PC-3 (cell line): Measurements from ENCODE around the gene DUSP22. TPM values are rescaled to one million over a fixed set of nuclear protein-coding genes. Genes with fewer than 3 reads are reported as not detected.

ENCODE experiments used
- ATAC-seq: fragments of 200-7000 bp; cut with Tn5 transposase; 2 replicates; pipeline ENCODE4 v1.9.1; 2020; ENCODE audit warnings: mild to moderate bottlenecking, moderate library complexity
- BruUV-seq: library from RNA; stranded (reverse); fragments of 400-500 nt; replicated peaks from 2 replicates; lab custom pipeline; 2021; lab: Mats Ljungman, UMichigan
- CTCF ChIA-PET: fragments of 300-600 bp; sonication (Branson Sonifier 250); formaldehyde crosslinking; loops from one replicate; lab custom pipeline; 2022; ENCODE audit warnings: antibody characterized with exemption; lab: Charles Lee
- POLR2A ChIA-PET: fragments of 300-600 bp; sonication (Branson Sonifier 250); formaldehyde crosslinking; loops from one replicate; lab custom pipeline; 2022; ENCODE audit warnings: antibody characterized with exemption; ENCODE audit not compliant: unreplicated experiment; lab: Charles Lee
- DNase-seq: peaks from one replicate; pipeline ENCODE4 v3.0.0-alpha.2; 2015
- H2AFZ ChIP-seq: fragments of 300-600 bp; sonication (generic); 2 replicates; pipeline ENCODE4 v1.6.0; 2016; ENCODE audit warnings: antibody characterized with exemption, low read length
- H3F3A ChIP-seq: fragments of 300-600 bp; sonication (generic); one replicate; pipeline ENCODE4 v1.6.0; 2017; ENCODE audit warnings: antibody characterized with exemption, low read length, control low read depth, mild to moderate bottlenecking; ENCODE audit not compliant: unreplicated experiment
- H3K27ac ChIP-seq: fragments of 300-600 bp; sonication (generic); 2 replicates; pipeline ENCODE4 v1.5.1; 2016; ENCODE audit warnings: mild to moderate bottlenecking, low read length
- H3K27me3 ChIP-seq: fragments of 300-600 bp; sonication (generic); 2 replicates; pipeline ENCODE4 v1.6.1; 2016; ENCODE audit warnings: low read length, mixed read lengths
- H3K36me3 ChIP-seq: fragments of 300-600 bp; sonication (generic); 2 replicates; pipeline ENCODE4 v1.6.1; 2016; ENCODE audit warnings: low read depth, mixed run types, low read length, mixed read lengths
- H3K4me1 ChIP-seq: fragments of 300-600 bp; sonication (generic); 2 replicates; pipeline ENCODE4 v1.5.1; 2016; ENCODE audit warnings: low read length; ENCODE audit not compliant: insufficient read depth
- H3K4me2 ChIP-seq: fragments of 300-600 bp; sonication (generic); 2 replicates; pipeline ENCODE4 v1.6.0; 2016; ENCODE audit warnings: low read length
- H3K4me3 ChIP-seq: fragments of 300-600 bp; sonication (generic); 2 replicates; pipeline ENCODE4 v1.5.1; 2016; ENCODE audit warnings: mild to moderate bottlenecking, low read length, mixed read lengths
- H3K79me2 ChIP-seq: fragments of 300-600 bp; sonication (generic); 2 replicates; pipeline ENCODE4 v1.6.1; 2017; ENCODE audit warnings: low read length, mixed read lengths
- H3K9ac ChIP-seq: fragments of 300-600 bp; sonication (generic); 2 replicates; pipeline ENCODE4 v1.6.0; 2016; ENCODE audit warnings: mild to moderate bottlenecking, low read length
- H3K9me2 ChIP-seq: fragments of 300-600 bp; sonication (generic); replicated peaks from 2 replicates; pipeline ENCODE4 v1.6.1; 2016; ENCODE audit warnings: mixed run types, low read length, mixed read lengths
- H3K9me3 ChIP-seq: fragments of 300-600 bp; sonication (generic); 2 replicates; pipeline ENCODE4 v1.6.1; 2016; ENCODE audit warnings: low read length, mixed read lengths
- H4K20me1 ChIP-seq: fragments of 300-600 bp; sonication (generic); 2 replicates; pipeline ENCODE4 v1.6.1; 2016; ENCODE audit warnings: low read length, mixed read lengths
- EZH2 ChIP-seq: fragments of 300-600 bp; sonication (generic); IDR thresholded peaks from one replicate; pipeline ENCODE4 v1.6.1; 2017; ENCODE audit warnings: antibody characterized with exemption, mild to moderate bottlenecking, low read length; ENCODE audit not compliant: unreplicated experiment
- EZH2phosphoT487 ChIP-seq: fragments of 300-600 bp; sonication (generic); IDR thresholded peaks from 2 replicates; pipeline ENCODE4 v1.6.1; 2018; ENCODE audit warnings: mild to moderate bottlenecking, antibody characterized with exemption, low read length, borderline replicate concordance
- intact Hi-C: fragments of 100-400 bp; cut with micrococcal nuclease; formaldehyde crosslinking; loops from 2 replicates; pipeline ENCODE4 v1.9.0; 2023
- total RNA-seq: library from RNA; depleted of rRNA; stranded (reverse); fragments of >200 nt; gene quantifications from 2 replicates; pipeline ENCODE4 v1.2.3, GENCODE V29; 2014
- TF ChIP-seq, protein P1 (sequence below): fragments of 300-600 bp; sonication (generic); conservative IDR thresholded peaks from 2 replicates; pipeline ENCODE4 v1.5.1; 2017; ENCODE audit warnings: antibody characterized with exemption, low read depth, mild to moderate bottlenecking, low read length

Gene DUSP22
- total RNA-seq, 1 experiment from 2014 or later: 37.8 TPM

DNA sequence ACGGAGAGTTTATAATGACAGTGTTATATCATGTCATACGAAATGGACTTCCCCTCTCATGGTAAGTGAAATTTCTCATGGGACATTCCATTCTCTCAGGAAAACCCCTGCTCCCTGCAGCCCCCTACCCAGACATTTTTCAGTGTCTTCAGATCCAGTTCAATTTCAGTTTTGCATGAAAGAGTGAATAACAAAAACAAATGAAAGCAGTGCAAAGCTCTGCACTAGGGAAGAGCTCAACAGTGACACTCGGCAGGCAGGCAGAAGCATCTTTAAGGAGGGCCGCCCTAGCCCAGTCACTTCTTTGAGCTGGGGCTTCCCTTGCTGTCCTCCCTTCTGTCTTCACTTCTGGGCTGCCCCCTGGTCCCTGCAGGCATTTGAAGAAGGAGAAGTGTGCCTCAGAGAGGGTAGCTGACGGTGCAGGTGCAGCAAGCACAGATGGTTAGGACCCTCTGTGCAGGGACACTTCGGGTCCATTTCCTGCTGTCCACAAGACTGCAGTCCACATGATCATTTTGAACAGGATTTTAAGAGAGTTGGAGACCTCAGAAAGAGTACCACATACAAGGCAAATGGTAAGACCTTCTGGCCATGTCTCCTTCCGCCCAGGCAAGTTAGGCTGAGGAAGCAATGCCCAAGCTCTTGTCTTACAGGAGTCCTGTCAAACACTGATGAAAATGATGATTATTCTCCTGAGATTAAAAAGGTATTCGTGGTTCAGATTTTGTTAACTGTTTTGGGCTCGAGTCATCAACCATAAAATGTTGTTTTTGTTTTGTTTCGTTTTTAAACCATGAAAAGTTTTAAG lies 5.4 kb upstream of the DUSP22 start:
- no peaks in the 10 kb centered on the region for H3F3A ChIP-seq
- H2AFZ ChIP-seq: no peak overlapping the region
- no peaks in the 10 kb centered on the region for H3K9me3 ChIP-seq
- H3K9ac ChIP-seq: no peak overlapping the region
- TF ChIP-seq EZH2 (no peak), EZH2phosphoT487 (no peak)
- TF ChIP-seq, protein P1, sequence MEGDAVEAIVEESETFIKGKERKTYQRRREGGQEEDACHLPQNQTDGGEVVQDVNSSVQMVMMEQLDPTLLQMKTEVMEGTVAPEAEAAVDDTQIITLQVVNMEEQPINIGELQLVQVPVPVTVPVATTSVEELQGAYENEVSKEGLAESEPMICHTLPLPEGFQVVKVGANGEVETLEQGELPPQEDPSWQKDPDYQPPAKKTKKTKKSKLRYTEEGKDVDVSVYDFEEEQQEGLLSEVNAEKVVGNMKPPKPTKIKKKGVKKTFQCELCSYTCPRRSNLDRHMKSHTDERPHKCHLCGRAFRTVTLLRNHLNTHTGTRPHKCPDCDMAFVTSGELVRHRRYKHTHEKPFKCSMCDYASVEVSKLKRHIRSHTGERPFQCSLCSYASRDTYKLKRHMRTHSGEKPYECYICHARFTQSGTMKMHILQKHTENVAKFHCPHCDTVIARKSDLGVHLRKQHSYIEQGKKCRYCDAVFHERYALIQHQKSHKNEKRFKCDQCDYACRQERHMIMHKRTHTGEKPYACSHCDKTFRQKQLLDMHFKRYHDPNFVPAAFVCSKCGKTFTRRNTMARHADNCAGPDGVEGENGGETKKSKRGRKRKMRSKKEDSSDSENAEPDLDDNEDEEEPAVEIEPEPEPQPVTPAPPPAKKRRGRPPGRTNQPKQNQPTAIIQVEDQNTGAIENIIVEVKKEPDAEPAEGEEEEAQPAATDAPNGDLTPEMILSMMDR: no peak
- H3K9me2 ChIP-seq: no peaks in the 10 kb centered on the region
- DNase-seq: no peak
- H3K4me2 ChIP-seq: no peak overlapping the region
- no peaks in the 10 kb centered on the region for H3K36me3 ChIP-seq
- CTCF ChIA-PET: no interaction called here
- H3K79me2 ChIP-seq: no peaks in the 10 kb centered on the region
- peaks cover 8% of the 10 kb centered on the region for H3K4me1 ChIP-seq
- peaks cover 19% of the 10 kb centered on the region; the same call in 1 of the 2 replicates for H3K27me3 ChIP-seq
- no TSS peak for BruUV-seq
- H4K20me1 ChIP-seq: no peaks in the 10 kb centered on the region
- no peak for ATAC-seq
- no peak overlapping the region for H3K27ac ChIP-seq
- intact Hi-C loops: no loop called here
- POLR2A ChIA-PET: no interaction called here
- H3K4me3 ChIP-seq: no peak overlapping the region

DNA sequence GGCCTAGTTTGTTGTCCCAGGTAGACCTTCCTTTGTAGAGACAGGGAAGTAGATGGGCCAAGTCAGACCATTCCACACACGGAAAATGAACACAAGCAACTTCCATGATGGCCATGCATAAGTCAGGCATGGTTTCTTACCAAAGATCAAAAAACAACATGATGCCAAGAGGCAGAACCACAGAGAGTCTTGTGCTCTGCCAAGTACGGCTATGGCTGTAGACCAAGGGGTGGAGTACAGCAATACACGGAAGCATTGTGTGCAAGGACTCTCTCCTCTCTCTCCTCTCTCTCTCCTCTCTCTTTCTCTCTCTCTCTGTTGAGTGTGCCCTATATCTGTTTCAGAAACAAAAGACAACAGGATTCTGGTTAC lies 4.8 kb upstream of the DUSP22 start:
- H3K27me3 ChIP-seq: peaks cover 16% of the 10 kb centered on the region; the same call in 1 of the 2 replicates
- H3K27ac ChIP-seq: no peak overlapping the region
- no peak for ATAC-seq
- no TSS peak for BruUV-seq
- H3K4me3 ChIP-seq: no peak overlapping the region
- DNase-seq: no peak
- TF ChIP-seq EZH2: no peak
- TF ChIP-seq, protein P1: no peak
- TF ChIP-seq EZH2phosphoT487: no peak
- no peaks in the 10 kb centered on the region for H3K79me2 ChIP-seq
- H3K9me3 ChIP-seq: no peaks in the 10 kb centered on the region
- H2AFZ ChIP-seq: no peak overlapping the region
- H3K9ac ChIP-seq: no peak overlapping the region
- peaks cover 8% of the 10 kb centered on the region for H3K4me1 ChIP-seq
- H3F3A ChIP-seq: no peaks in the 10 kb centered on the region
- no peak overlapping the region for H3K4me2 ChIP-seq
- no peaks in the 10 kb centered on the region for H3K36me3 ChIP-seq
- ChIA-PET CTCF (no interaction called here), POLR2A (no interaction called here)
- intact Hi-C loops: no loop called here
- H3K9me2 ChIP-seq: no peaks in the 10 kb centered on the region
- no peaks in the 10 kb centered on the region for H4K20me1 ChIP-seq

DNA sequence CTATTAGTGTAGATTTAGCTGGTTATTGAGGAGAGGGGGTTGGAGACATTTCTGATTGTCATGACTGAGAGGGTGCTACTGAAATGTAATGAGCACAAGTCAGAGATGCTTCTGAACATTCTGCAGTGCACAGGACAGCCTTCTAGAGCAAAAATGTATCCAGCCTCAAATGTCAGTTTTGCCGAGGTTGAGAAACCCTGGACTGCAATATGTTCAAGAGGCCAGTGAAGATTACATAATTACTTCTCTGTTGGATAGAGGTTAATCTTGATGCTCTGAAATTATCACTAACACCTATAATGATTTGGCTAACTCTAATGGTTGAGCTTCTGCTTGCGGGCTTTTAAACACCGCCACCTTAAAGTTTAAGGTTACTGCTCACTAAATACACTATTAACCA lies 3.4 kb upstream of the DUSP22 start:
- no peaks in the 10 kb centered on the region for H3K9me3 ChIP-seq
- no peak overlapping the region for H3K4me3 ChIP-seq
- no peak overlapping the region for H3K4me2 ChIP-seq
- H3K79me2 ChIP-seq: peaks cover 11% of the 10 kb centered on the region
- CTCF ChIA-PET: no interaction called here
- DNase-seq (no peak), ATAC-seq (no peak)
- no peak overlapping the region for H2AFZ ChIP-seq
- H3K36me3 ChIP-seq: no peaks in the 10 kb centered on the region
- TF ChIP-seq, protein P1: no peak
- POLR2A ChIA-PET: no interaction called here
- H3K4me1 ChIP-seq: peaks cover 12% of the 10 kb centered on the region
- peaks cover 3% of the 10 kb centered on the region; the same call in 1 of the 2 replicates for H3K27me3 ChIP-seq
- BruUV-seq: no TSS peak
- H3K9me2 ChIP-seq: no peaks in the 10 kb centered on the region
- H4K20me1 ChIP-seq: no peaks in the 10 kb centered on the region
- intact Hi-C loops: no loop called here
- no peak overlapping the region for H3K27ac ChIP-seq
- H3K9ac ChIP-seq: no peak overlapping the region
- no peaks in the 10 kb centered on the region for H3F3A ChIP-seq
